Panc1 (cell line): ENCODE results near the gene ZNF326.

ENCODE experiments used
- SIN3A ChIP-seq: IDR thresholded peaks from 2 replicates; pipeline ENCODE4 v1.6.1; 2012; ENCODE audit warnings: low read depth, mild to moderate bottlenecking, low read length, moderate library complexity, borderline replicate concordance; ENCODE audit not compliant: insufficient read depth
- TCF7L2 ChIP-seq: IDR thresholded peaks from 2 replicates; pipeline ENCODE4 v1.6.1; 2011; ENCODE audit warnings: mild to moderate bottlenecking, low read depth, low read length, inconsistent platforms
- TF ChIP-seq, protein P1 (sequence below): fragments of 450-650 bp; IDR thresholded peaks from 2 replicates; pipeline ENCODE4 v1.5.1; 2017; ENCODE audit warnings: mild to moderate bottlenecking

DNA sequence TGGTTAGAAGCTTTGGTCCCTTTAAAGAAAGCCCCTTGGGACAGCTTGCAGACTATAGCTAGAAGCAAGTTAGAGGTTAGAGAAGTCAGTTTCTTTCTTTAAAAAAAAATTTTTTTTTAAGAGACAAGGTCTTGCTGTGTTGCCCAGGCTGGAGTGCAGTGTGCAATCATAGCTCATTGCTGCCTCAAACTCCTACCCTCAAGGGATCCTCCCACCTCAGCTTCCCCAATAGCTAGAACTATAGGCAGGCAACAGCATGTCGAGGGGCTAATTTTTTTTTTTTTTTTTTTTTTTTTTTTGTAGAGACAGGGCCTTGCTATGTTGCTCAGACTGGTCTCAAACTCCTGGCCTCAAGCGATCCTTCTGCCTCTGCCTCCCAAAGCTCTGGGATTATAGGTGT, 44.2 kb upstream of the ZNF326 start:
- TF ChIP-seq, protein P1, sequence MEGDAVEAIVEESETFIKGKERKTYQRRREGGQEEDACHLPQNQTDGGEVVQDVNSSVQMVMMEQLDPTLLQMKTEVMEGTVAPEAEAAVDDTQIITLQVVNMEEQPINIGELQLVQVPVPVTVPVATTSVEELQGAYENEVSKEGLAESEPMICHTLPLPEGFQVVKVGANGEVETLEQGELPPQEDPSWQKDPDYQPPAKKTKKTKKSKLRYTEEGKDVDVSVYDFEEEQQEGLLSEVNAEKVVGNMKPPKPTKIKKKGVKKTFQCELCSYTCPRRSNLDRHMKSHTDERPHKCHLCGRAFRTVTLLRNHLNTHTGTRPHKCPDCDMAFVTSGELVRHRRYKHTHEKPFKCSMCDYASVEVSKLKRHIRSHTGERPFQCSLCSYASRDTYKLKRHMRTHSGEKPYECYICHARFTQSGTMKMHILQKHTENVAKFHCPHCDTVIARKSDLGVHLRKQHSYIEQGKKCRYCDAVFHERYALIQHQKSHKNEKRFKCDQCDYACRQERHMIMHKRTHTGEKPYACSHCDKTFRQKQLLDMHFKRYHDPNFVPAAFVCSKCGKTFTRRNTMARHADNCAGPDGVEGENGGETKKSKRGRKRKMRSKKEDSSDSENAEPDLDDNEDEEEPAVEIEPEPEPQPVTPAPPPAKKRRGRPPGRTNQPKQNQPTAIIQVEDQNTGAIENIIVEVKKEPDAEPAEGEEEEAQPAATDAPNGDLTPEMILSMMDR, result no peak
- TF ChIP-seq SIN3A (no peak), TCF7L2 (no peak)
